Mucosa of descending colon (tissue), 3 donors: ENCODE measurements around the gene SNAP47. TPM values are rescaled to one million over a fixed set of nuclear protein-coding genes. Genes with fewer than 3 reads are reported as not detected.
A peak's percentile ranks its signal among the peaks of the same experiment; 100 is the strongest.

Source experiments
- ATAC-seq: fragments of 200-7000 bp; cut with Tn5 transposase; one replicate; pipeline ENCODE4 v1.9.1; 2020; ENCODE audit warnings: mild to moderate bottlenecking, moderate library complexity
- DNase-seq, 3 donors: peaks; one replicate each; pipeline ENCODE4 v3.0.0-alpha.2; 2020
- H3K36me3 ChIP-seq: fragments of 200-600 bp; one replicate; pipeline ENCODE4 v1.8.0; 2021; ENCODE audit warnings: low read depth, mild to moderate bottlenecking
- H3K4me1 ChIP-seq: fragments of 200-600 bp; one replicate; pipeline ENCODE4 v1.8.0; 2021; ENCODE audit warnings: low read depth, mild to moderate bottlenecking
- H3K4me3 ChIP-seq: fragments of 200-600 bp; one replicate; pipeline ENCODE4 v1.8.0; 2021; ENCODE audit warnings: mild to moderate bottlenecking
- H3K9me3 ChIP-seq: fragments of 200-600 bp; one replicate; pipeline ENCODE4 v1.8.0; 2021; ENCODE audit warnings: mild to moderate bottlenecking
- CTCF ChIP-seq: fragments of 200-600 bp; IDR thresholded peaks from one replicate; pipeline ENCODE4 v1.8.0; 2022; ENCODE audit warnings: antibody characterized with exemption, mild to moderate bottlenecking
- intact Hi-C, 2 donors: fragments of 100-400 bp; cut with DNase I in 1 of 2; cut with micrococcal nuclease in 1 of 2; formaldehyde crosslinking; loops; one replicate each; pipeline versions ENCODE4 v1.11.0 to v1.11.1; 2022; cut with DNase I, micrococcal nuclease
- total RNA-seq, 3 donors: library from RNA; stranded (reverse); fragmentation: NEBNext Ultra II Directional in 2 of 3; extraction: Animal tissue kit (Norgen Biotek cat#: 25700) in 2 of 3; gene quantifications; one replicate each; pipeline versions ENCODE4 v1.2.1 to v1.2.4, GENCODE V29; 2021 to 2023
- donor health status: DM: no; HTN: no; CAD: no; lungs with moderate emphysema.
- donor health status: DM: no; HTN: no; CAD: no.
- donor health status: DM: no; HTN: yes; CAD: no.

Gene SNAP47
- total RNA-seq, 3 donors from 2014 or later = 16.4 to 31.9 (median 27.6) TPM

- no peak for TF ChIP-seq CTCF
- H3K4me1 ChIP-seq = no peaks in the 10 kb centered on the region
- H3K4me3 ChIP-seq = no peak overlapping the region
- DNase-seq (no peak), ATAC-seq (no peak)
- no peaks in the 10 kb centered on the region for H3K9me3 ChIP-seq
- no peaks in the 10 kb centered on the region for H3K36me3 ChIP-seq
- intact Hi-C loops = no loop called here
Measured at GRCh38 chr1:227777156-227777555, 41.9 kb downstream of the SNAP47 start.

- H3K4me1 ChIP-seq = no peaks in the 10 kb centered on the region
Measured at GRCh38 chr1:227777646-227778045, 42.4 kb downstream of the SNAP47 start.

GRCh38 chr1:227778401-227778947 lies 43.2 kb downstream of the SNAP47 start:
- no peak for DNase-seq
- ATAC-seq = no peak
- no peaks in the 10 kb centered on the region for H3K9me3 ChIP-seq
- TF ChIP-seq CTCF = no peak
- no peaks in the 10 kb centered on the region for H3K36me3 ChIP-seq
- no peaks in the 10 kb centered on the region for H3K4me1 ChIP-seq
- intact Hi-C loops = no loop called here
- no peak overlapping the region for H3K4me3 ChIP-seq

More at GRCh38 chr1:227777646-227778045, 42.4 kb downstream of the SNAP47 start:
- Histone ChIP-seq H3K4me3 (no peak overlapping the region), H3K36me3 (no peaks in the 10 kb centered on the region), H3K9me3 (no peaks in the 10 kb centered on the region)
- ATAC-seq = no peak
- no peak for TF ChIP-seq CTCF
- no peak for DNase-seq
- intact Hi-C loops = no loop called here

GRCh38 chr1:227779021-227779441 lies 43.8 kb downstream of the SNAP47 start:
- Histone ChIP-seq H3K4me3 (no peak overlapping the region), H3K36me3 (no peaks in the 10 kb centered on the region), H3K9me3 (no peaks in the 10 kb centered on the region), H3K4me1 (no peaks in the 10 kb centered on the region)
- ATAC-seq (no peak), DNase-seq (no peak)
- TF ChIP-seq CTCF = no peak
- intact Hi-C loops = no loop called here

GRCh38 chr1:227779685-227780084 lies 44.5 kb downstream of the SNAP47 start:
- ATAC-seq = no peak
- Histone ChIP-seq H3K4me3 (no peak overlapping the region), H3K9me3 (no peaks in the 10 kb centered on the region), H3K36me3 (no peaks in the 10 kb centered on the region), H3K4me1 (no peaks in the 10 kb centered on the region)
- DNase-seq = peak in 1 of 3 donors; percentile 0
- intact Hi-C loops = no loop called here
- TF ChIP-seq CTCF = no peak
